HG02884 (cell line): ENCODE measurements around the gene DYNC2LI1.

Experiments used
- ATAC-seq: cut with Tn5 transposase; IDR thresholded peaks from one replicate; pipeline ENCODE4 v1.9.1; 2021; ENCODE audit warnings: mild to moderate bottlenecking, moderate library complexity; ENCODE audit not compliant: unreplicated experiment

The DYNC2LI1 gene

DNA sequence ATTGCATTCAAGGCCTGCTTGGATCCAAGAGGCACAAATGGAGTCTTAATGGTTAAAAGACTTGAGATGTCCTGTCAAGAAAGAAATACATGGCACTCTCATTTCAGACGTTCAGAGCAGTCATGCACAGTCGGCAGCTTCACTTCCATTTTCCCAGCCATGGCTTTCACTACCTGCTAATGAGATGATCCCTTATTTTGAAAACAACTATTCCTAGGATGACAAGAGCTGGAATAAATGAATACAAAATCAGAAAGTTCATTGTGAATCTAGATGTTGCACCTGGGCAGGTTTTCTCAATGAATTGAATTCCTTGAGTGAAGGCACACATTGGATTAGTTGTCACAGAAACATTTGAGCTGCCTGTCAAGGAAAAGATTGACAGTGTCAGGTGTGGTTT lies 39.1 kb downstream of the DYNC2LI1 start:
- ATAC-seq = no peak

DNA sequence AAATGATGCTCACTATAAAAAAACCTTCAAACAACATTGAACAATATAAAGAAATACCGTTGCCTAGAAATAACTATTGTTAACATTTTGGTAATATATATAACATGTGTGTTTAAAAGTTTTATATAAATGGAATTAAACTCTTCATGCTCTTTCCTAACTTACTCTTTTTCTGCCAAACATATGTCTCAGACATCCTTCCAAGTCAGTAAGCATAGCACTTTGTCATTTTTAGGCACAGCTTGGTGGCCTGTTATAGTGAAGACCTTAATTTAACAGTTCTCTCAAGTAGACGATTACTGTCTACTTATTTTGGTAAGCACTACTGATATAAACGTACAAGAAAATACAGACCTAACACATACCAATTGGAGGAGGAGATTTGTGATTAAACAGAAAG lies 40.9 kb downstream of the DYNC2LI1 start:
- ATAC-seq = no peak

DNA sequence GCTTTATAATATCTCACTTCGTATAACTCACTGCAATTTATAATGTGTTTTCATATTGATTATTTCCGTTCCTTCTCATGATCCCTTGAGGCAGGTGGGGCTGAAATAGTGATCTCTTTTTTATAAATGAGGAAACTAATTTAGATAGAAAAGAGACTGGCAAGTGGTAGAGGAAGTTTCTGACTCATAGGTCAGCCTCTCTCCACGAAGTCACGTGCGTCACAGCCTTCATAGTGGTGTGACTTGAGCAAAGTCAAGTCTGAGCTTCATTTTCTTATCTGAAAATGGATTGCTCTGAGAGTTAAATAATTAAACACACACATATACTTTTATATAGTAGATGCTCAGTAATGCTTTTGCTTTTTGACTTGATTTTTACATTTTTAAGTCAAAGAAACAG lies 44.9 kb downstream of the DYNC2LI1 start:
- ATAC-seq = no peak

DNA sequence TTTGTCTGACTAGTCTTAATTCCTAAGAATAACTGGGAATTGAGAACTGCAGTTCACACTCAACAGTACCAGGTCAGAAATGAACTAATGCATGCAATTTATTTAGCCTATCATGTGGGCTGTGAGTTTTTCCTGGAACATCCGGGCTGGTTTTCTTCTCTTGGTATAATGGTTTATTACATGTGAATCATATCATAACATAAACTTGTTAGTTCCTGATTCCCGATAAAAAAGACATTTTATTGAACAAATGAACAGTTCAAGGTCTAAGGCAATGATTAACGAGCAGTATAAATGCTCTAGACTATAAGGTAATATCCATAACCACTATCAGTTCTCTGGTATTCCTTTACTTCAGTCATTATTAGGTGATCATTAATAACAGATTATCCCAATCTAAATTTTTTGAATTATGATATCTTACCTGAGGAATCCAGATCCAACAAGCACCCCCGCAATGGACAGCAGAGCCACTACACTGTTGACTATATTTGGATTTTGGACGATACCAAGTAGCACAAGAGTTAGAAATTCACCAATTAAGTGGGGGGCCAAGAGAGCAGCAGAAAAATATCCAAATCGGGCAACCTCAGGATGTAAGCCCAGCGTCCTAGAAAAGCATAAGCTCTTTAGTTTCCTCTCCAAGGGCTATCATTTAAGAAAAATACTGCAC lies 45.8 kb downstream of the DYNC2LI1 start:
- no peak for ATAC-seq

DNA sequence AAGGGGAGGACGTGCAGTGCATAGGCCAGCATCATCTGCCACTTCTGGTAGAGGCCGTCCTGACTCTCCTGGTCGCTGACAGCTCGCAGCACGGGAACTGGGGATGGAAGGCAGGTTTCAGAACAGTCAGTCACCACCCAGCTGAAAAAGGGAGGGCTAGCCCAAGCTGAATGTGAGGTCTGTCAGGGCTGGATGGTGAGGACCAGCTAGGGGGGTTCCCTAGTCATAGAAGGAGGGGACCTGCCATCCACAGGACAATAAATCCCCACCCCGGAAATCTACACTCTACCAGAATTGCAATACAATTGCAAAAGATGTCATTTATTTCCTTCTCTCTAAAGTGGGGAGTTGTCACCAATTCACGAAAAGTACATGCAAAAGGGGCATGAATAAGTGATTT lies 49.0 kb downstream of the DYNC2LI1 start:
- ATAC-seq = no peak

DNA sequence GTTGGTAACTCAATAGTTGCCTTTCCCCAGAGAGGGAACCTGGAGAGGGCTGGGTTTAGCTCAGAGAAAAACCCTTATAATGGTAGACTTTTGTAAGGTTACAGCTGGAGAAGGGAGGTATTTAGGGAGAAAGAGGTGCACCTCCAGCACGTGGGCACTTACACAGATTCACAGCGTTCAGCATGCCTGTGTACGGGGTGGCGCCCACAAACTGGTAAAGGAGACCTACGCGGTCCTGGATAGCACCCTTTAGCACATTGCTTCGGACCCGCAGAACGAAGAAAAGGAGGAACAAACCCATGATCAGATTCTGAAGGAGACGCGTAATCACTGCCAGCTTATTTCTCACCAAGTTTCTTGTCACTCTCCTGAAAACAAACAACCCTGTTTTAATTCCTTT lies 49.9 kb downstream of the DYNC2LI1 start:
- no peak for ATAC-seq

DNA sequence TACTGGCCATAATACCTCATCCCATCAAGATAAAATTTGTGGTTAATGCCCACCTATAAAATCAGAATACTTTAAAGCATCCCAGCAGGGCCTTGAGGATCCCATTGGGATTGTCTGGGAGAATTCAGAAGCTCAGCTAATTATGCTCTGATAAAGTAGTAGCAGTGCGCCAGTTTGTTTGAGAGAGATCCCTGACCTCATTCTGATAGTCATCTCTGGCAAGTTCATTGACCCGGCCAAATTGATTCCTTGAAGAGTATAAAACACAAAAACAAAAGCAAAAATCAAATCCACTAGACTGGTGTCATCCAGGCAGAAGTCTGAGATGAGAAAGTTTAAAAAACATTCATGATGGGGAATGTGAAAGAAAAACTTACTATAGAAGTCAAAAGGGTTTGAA lies 50.7 kb downstream of the DYNC2LI1 start:
- ATAC-seq = no peak

DNA sequence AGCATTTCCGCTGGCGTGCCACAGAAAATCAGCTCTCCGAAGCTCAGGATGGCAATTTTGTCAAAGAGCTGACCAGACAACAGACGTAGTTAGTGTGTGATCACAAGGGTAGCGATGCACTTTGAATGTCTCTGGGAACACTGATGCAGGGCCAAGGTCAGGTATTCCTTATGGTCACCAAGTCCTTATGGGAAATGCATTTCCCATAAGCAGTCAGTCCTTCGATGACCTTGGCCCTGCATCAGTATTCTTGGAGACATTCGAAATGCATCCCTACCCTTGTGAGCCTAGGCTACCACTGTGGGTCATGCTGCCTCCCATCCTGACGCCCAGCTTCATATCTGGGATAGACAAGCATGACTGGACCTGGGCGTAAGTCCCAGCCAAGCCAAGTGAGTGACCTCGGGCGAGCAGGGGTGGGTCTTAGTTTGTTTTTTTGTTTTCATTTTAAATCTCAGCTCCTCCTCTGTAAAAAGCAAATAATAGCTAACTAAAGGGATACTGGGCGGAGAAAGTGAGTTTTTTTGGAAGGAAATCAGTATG lies 51.2 kb downstream of the DYNC2LI1 start:
- ATAC-seq = no peak

DNA sequence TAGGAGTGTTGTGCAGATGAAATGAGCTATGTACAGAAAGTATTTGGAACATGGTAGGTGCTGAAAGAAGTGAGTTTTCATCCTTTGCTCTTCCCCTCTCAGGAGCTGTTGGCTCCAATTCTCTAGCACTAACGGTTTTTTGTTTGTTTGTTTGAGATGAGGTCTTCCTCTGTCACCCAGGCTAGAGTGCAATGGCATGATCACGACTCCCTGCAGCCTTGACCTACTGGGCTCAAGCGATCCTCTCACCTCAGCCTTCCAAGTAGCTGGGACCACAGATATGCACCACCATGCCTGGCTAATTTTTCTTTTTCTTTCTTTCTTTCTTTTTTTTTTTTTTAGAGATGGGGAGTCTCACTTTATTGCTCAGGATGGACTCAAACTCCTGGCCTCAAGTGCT lies 52.0 kb downstream of the DYNC2LI1 start:
- no peak for ATAC-seq

DNA sequence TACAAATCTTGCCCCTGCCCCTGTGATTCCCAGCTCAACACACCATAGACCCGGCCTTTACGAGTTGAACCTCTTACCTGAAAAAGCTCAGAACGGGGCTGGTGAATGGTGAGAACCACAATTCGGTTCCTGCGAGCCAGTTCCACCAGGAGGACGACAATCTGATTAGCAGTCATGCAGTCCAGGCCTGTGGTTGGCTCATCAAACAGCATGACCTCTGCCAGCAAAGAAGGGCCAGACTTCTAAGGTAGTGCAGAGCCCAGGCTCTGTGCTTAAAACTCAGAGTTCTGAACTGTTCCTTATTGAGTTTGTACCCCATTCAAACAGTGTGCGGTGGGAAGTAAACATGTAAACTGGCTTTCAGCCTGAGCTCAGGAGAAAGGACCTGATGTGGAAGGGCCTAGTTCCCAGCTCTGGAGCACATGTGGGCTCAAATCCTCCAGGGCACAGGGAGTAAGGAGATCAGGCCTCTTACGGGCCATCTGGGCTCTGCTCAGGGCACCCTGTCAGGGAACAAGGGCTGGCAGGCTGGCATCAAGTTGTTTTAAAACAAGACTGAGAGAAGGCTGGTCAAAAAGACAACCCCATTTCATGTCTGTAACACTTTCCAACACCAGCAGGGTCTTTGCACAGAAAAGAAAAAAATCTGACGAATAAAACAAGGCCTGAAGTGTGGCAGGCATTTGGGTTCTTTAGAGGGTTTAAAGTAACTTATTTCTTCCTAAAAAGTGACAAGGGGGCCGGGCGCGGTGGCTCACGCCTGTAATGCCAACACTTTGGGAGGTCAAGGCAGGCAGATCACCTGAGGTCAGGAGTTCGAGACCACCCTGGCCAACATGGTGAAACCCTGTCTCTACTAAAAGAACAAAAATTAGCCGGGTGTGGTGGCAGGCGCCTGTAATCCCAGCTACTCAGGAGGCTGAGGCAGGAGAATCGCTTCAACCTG lies 52.7 kb downstream of the DYNC2LI1 start:
- no peak for ATAC-seq

DNA sequence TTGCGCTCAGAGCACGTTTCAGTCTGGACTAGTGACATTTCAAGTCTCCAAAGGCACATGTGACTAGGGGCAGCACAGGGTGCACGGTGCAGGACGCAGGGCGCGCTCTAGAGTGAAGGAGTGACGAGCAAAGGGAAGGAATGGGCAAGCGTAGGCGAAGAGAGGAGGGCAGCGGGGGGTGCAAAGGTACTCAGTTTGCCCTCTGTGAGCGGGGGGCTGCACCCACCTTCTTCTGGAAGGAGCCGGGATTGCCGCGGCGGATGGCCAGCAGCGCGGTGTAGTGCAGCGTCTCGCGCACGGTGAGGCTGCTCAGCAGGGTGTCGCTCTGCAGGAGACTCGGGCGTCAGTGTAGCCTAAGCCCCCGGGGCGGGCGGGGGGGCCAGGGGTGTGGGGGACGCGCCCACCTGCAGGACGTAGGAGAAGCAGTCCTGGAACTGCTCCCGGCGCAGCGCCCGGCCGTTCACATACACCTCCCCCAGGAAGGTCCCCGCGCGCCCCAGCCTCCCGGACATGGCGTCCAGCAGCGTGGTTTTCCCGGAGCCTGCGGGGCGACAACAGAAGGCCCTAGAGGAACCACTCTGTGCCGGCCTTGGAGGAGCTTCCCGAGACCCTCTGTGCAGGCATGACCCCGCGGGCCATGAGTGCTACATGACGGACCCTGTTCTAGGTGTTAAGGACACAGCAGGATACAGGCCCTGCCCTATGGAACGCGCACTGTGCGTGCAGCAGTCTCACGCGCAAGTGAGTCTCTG lies 57.9 kb downstream of the DYNC2LI1 start:
- no peak for ATAC-seq

DNA sequence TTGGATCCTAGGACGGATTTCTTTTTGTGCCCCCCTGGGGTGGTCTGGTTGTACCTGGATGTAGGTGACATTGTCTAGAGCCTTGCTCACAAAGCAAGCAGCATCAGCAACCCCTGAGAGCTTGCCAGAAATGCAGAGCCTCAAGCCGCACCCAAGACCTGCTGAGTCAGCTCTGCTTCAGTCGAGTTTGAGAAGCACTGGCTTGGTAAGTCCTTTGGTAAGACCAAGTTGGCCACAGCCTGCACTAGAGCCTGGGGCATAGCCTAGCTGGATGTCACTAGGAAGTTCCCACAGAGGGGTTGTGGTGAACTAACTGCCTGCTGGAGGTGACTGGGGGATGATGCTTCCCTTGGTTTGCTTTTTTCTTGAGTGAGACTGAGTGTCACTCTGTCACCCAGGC lies 58.6 kb downstream of the DYNC2LI1 start:
- ATAC-seq = no peak

DNA sequence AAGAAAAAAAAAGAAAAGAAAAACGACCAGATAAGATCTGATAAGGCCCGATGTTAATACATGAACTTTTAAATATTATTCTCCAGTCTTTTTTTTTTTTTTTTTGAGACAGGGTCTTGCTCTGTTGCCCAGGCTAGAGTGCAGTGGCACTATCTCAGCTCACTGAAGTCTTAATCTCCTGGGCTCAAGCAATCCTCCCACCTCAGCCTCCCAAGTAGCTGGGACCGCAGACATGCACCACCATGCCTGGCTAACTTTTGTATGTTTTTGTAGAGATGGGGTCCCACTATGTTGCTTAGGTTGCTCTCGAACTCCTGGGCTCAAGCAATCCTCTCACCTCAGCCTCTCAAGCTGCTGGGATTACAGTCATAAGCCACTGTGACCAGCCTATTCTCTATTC lies 63.2 kb downstream of the DYNC2LI1 start:
- no peak for ATAC-seq

DNA sequence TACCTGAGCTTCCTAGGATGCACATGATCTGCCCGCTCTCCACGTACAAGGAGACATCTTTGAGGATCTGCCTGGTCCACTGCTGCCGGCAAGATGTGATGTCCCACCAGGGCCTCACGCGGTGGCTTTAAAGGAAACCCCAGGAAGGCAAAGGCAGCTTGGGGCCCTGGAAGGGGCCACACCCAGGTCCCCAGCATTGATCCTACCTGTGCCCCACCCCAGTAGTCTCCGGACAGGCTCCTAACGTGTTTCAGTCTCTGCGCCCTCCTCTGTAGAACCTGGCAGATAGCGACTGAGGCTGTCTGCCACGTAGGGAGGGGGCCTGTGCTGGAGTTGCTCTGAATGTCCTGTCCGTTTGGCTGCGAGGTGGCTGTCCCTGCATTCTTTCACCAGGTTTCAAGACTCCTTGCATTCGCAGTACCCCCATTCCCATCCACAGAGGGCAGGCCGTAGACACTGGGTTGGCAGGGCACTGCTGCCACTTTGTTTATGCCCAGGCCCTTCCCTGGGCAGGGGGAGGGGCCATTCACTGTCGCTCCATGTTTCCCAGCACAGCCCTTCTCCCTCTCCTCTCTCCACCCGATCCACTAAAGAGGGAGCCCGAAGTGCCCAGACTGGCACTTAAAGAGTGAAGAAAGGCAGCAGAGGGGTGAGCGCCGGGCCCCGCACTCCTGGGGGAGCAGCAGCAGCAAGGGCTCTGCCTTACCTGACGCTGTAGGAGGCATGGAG lies 64.2 kb downstream of the DYNC2LI1 start:
- no peak for ATAC-seq

DNA sequence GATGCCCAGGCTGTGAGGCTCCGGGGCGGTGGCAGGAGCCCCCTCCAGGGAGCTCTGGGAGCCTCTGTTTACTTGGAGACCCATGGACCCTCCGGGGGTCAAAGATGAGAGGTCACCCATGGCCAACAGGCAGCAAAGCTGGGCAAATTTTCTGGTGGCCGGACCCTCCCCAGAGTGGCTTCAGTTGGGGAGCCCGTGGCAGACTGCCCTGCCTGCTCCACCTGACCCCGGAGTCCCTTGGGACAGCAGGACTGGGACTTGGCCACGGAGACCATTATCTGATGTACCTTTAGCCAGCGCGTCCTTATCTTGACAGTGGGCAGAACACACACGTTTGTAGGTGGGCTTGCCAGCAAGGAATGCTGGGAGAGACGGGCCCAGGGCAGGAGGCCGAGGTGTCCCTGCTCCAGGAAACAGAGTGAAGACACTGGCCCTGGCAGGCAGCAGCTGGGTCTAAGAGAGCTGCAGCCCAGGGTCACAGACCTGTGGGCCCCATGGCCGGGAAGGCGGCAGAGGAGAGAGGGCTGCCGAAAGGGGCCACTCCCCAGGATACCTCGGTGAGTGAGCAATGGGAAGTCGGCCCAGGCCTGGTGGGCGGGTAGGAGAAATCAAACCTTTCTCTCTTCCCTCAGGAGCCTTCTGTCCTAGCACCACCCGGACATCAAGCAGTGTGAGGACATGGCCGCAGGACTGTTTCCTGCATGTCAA lies 64.9 kb downstream of the DYNC2LI1 start, which contains the start of the genes ABCG5 and ABCG8:
TSS of gene ABCG5 (minus strand) at position 280 of the 708 bp plus-strand sequence. CDS start at position 120, 160 bp downstream.
TSS of gene ABCG8 (plus strand) at position 412 of the 708 bp plus-strand sequence. CDS start at position 495, 83 bp downstream.
- ATAC-seq = no peak

DNA sequence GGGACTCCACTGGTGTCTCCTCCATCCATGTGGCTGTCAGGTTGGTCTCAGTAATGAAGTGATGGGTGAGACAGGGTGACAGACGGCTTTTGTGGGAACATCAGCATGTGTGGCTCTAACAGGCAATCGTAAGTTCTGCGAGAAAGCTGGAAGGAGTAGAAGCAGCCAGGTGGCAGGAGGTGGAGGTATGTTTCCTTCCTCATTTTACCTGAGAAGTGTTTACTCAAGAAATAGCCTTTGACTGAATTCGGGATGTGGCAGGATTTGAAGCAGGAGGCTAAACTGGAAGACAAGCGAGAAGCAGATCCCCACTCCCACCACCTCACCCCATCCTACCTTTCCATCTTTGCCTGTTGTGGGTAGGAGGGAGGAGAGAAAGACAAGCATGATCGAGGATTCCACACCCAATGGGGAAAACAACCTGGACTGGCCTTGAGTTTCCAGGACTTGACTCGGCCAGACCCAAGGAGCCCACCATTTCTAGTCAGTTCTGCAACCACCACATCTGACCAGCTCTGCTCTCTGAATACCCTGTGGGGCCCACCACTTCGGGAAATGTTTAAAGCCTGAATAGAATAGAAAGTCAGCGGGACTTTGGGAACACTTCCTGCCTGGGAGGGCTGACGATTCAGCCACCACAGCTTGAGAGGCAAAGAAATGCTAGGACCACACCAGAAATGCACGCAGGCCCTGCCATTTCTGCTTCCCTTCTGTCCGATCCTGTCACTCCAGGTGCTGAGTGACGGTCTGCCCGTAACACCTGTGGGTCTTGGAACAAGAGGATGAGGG lies 66.1 kb downstream of the DYNC2LI1 start:
- ATAC-seq = no peak

DNA sequence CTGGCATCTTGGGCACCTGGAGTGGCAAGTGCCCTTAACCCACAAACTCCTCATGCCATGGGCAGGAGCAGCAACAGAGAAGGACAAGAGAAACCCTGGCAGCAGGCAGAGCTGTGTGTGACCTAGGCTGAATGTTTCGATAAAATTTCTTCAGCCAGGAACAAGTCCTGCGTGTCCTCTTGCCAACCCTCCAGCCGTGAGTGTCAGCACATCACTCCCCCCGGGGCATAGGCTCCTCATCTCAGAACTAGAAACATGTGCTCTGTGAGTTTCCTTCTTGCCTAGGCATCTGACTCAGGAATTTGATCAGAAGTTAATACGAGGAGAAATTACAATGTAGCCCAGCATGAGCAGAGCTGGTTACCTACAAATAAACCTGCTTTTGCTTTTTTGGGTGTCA lies 67.1 kb downstream of the DYNC2LI1 start:
- no peak for ATAC-seq

DNA sequence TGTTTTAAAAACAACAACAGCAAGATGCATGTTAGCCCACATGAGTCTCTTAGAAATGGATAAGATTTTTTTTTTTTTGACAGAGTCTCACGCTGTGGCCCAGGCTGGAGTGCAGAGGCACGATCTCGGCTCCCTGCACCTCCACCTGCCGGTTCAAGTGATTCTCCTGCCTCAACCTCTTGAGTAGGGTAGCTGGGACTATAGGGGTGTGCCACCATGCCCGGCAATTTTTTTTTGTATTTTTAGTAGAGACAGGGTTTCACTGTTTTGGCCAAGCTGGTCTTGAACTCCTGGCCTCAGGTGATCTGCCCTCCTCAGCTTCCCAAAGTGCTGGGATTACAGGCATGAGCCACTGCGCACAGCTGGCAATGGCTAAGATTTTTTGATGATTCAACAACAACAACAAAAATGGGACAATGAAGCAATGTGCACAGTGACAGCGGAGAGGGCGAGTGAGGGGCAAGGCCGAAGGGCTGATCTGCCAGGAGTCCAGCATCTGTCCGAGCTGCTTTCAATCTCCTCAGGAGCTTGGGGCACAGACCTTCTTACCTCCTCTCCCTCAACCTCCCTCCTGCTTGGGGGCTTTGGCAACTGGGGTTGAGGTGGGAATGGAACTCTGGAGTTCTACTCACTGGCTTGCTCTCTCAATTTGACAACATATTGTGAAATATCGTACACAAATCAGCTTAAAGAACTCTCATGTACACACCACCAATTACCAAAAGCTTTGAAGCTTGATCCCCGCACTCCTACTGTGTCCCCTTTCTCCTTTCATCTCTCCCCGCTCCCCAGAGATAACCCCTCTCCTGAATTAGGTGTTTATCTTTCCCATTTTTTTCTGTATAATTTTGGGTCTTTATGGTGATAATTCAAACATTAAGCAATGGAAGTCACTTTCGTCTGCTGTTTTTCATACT lies 68.4 kb downstream of the DYNC2LI1 start:
- no peak for ATAC-seq
